CD14-positive monocyte (primary cell): ENCODE results near the gene UNG. TPM values are rescaled to one million over a fixed set of nuclear protein-coding genes. Genes with fewer than 3 reads are reported as not detected.

Experiments used
- DNase-seq, 3 donors: peaks; one replicate each; pipeline ENCODE4 v3.0.0-alpha.2; 2011 to 2022
- H2AFZ ChIP-seq: 2 replicates; pipeline ENCODE4 v1.6.0; 2012; ENCODE audit warnings: mild to moderate bottlenecking, low read depth, low read length, inconsistent platforms; ENCODE audit not compliant: insufficient read depth, poor library complexity, severe bottlenecking
- H3K27ac ChIP-seq, 2 donors: 1 replicate in 1 of 2; 2 replicates in 1 of 2; pipeline ENCODE4 v1.5.1; 2012 to 2013; ENCODE audit warnings: low read length in 2 of 2, control low read depth in 1 of 2, inconsistent platforms in 1 of 2, low read depth in 1 of 2, mild to moderate bottlenecking in 1 of 2
- H3K27me3 ChIP-seq, 2 donors: one replicate each; pipeline versions ENCODE4 v1.6.0 to v1.6.1; 2011 to 2013; ENCODE audit warnings: low read length in 2 of 2; ENCODE audit not compliant: control insufficient read depth in 2 of 2, insufficient read depth in 2 of 2
- H3K36me3 ChIP-seq, 2 donors: replicated peaks in 1 of 2; 1 replicate in 1 of 2; 2 replicates in 1 of 2; pipeline versions ENCODE4 v1.5.1 to v1.6.1; 2012 to 2013; ENCODE audit warnings: low read length in 2 of 2, control low read depth in 1 of 2, inconsistent platforms in 1 of 2, mild to moderate bottlenecking in 1 of 2; ENCODE audit not compliant: insufficient read depth in 2 of 2, control insufficient read depth in 1 of 2
- H3K4me1 ChIP-seq, 2 donors: 1 replicate in 1 of 2; 2 replicates in 1 of 2; pipeline versions ENCODE4 v1.5.1 to v1.6.1; 2012 to 2013; ENCODE audit warnings: low read length in 2 of 2, control low read depth in 1 of 2, inconsistent platforms in 1 of 2, mild to moderate bottlenecking in 1 of 2, moderate library complexity in 1 of 2; ENCODE audit not compliant: insufficient read depth in 2 of 2, control insufficient read depth in 1 of 2
- H3K4me2 ChIP-seq: replicated peaks from 2 replicates; pipeline ENCODE3; 2012; ENCODE audit warnings: low read length, moderate library complexity, mild to moderate bottlenecking; ENCODE audit not compliant: poor library complexity, severe bottlenecking; ENCODE audit errors: extremely low read depth
- H3K4me3 ChIP-seq, 3 experiments: fragments of 200-600 bp in 1 of 3; sonication (generic) in 1 of 3; replicated peaks in 1 of 3; 1 replicate in 2 of 3; 2 replicates in 1 of 3; pipeline ENCODE4 v1.5.1; 2011 to 2013; ENCODE audit warnings: low read length in 3 of 3, mild to moderate bottlenecking in 3 of 3, control low read depth in 2 of 3, low read depth in 2 of 3, inconsistent platforms in 1 of 3, moderate library complexity in 1 of 3
- H3K79me2 ChIP-seq: 2 replicates; pipeline ENCODE4 v1.6.0; 2012; ENCODE audit warnings: mild to moderate bottlenecking, control low read depth, inconsistent platforms, low read length, moderate library complexity; ENCODE audit not compliant: insufficient read depth
- H3K9ac ChIP-seq: 2 replicates; pipeline ENCODE4 v1.6.0; 2017; ENCODE audit warnings: low read length, mild to moderate bottlenecking; ENCODE audit not compliant: insufficient read depth, poor library complexity, severe bottlenecking
- H3K9me3 ChIP-seq, 2 donors: replicated peaks in 1 of 2; 1 replicate in 1 of 2; 2 replicates in 1 of 2; pipeline versions ENCODE4 v1.5.1 to v1.6.1; 2012 to 2013; ENCODE audit warnings: low read length in 2 of 2, control low read depth in 1 of 2; ENCODE audit not compliant: control insufficient read depth in 1 of 2, insufficient read depth in 1 of 2
- H4K20me1 ChIP-seq: 2 replicates; pipeline ENCODE4 v1.6.0; 2012; ENCODE audit warnings: mild to moderate bottlenecking, low read length, control low read depth, moderate library complexity; ENCODE audit not compliant: insufficient read depth
- H3K27ac Mint-ChIP-seq, 7 donors: one replicate each; pipeline ENCODE4 v1.8.0; 2020; ENCODE audit warnings: mild to moderate bottlenecking in 7 of 7, mixed read lengths in 7 of 7, moderate library complexity in 6 of 7, inconsistent platforms in 2 of 7
- H3K27me3 Mint-ChIP-seq, 3 donors: one replicate each; pipeline ENCODE4 v1.8.0; 2021 to 2022; ENCODE audit warnings: low read depth in 3 of 3, mild to moderate bottlenecking in 3 of 3, mixed read lengths in 3 of 3, moderate library complexity in 3 of 3, inconsistent platforms in 1 of 3
- H3K36me3 Mint-ChIP-seq, 2 donors: one replicate each; pipeline ENCODE4 v1.8.0; 2020; ENCODE audit warnings: mixed read lengths in 2 of 2, inconsistent platforms in 1 of 2, mild to moderate bottlenecking in 1 of 2
- H3K4me1 Mint-ChIP-seq: one replicate; pipeline ENCODE4 v1.8.0; 2020; ENCODE audit warnings: mild to moderate bottlenecking, mixed read lengths
- H3K4me3 Mint-ChIP-seq, 2 donors: one replicate each; pipeline ENCODE4 v1.8.0; 2020; ENCODE audit warnings: mild to moderate bottlenecking in 2 of 2, mixed read lengths in 2 of 2, moderate library complexity in 1 of 2
- H3K9me3 Mint-ChIP-seq, 7 donors: one replicate each; pipeline ENCODE4 v1.8.0; 2020 to 2022; ENCODE audit warnings: mixed read lengths in 7 of 7, mild to moderate bottlenecking in 6 of 7, moderate library complexity in 6 of 7, inconsistent platforms in 2 of 7
- CTCF ChIP-seq: fragments of 200-600 bp; IDR thresholded peaks from one replicate; pipeline ENCODE4 v1.8.0; 2022; ENCODE audit warnings: antibody characterized with exemption, mild to moderate bottlenecking
- WGBS: methylation state at CpG from one replicate; pipeline ENCODE4 v1.1.5; 2013; ENCODE audit warnings: missing lambda C conversion rate; ENCODE audit not compliant: insufficient coverage; 5-methylcytosine and 5-hydroxymethylcytosine counted together
- intact Hi-C, 2 donors: fragments of 100-400 bp; cut with micrococcal nuclease; formaldehyde crosslinking; loops; one replicate each; pipeline versions ENCODE4 v1.15.0 to v1.15.1; 2023
- polyA plus RNA-seq, 3 donors: library from polyadenylated mRNA; depleted of rRNA in 1 of 3; unstranded in 2 of 3; stranded (reverse) in 1 of 3; fragments of 300-500 nt in 2 of 3; fragments of >200 nt in 1 of 3; fragmentation: Illumina TruSeq in 2 of 3; gene quantifications; 1 replicate in 2 of 3; 2 replicates in 1 of 3; pipeline ENCODE4 v1.2.3, GENCODE V29; 2012 to 2021

The UNG gene
- polyA plus RNA-seq, 3 donors = 1.1 to 2.1 (median 2.0) TPM

- Mint-ChIP-seq H3K27me3 (peaks cover 0 to 3% (median 2%) of the 10 kb centered on the region in 3 donors), H3K9me3 (peaks cover 0 to 1% (median 0%) of the 10 kb centered on the region in 7 donors), H3K36me3 (peaks cover 6 to 13% of the 10 kb centered on the region in 2 donors), H3K27ac (peak overlapping the region in 2 of 7 donors; percentile 51 to 64), H3K4me1 (peaks cover 22% of the 10 kb centered on the region), H3K4me3 (no peak overlapping the region)
- Histone ChIP-seq H3K4me2 (no peak overlapping the region), H3K9me3 (no peaks in the 10 kb centered on the region), H3K27ac (no peak overlapping the region), H3K9ac (no peak overlapping the region), H3K4me3 (no peak overlapping the region), H3K36me3 (peaks cover 0 to 10% of the 10 kb centered on the region in 2 donors), H3K79me2 (no peaks in the 10 kb centered on the region), H2AFZ (no peak overlapping the region), H3K4me1 (peaks cover 6 to 12% of the 10 kb centered on the region in 2 donors), H4K20me1 (no peaks in the 10 kb centered on the region), H3K27me3 (no peaks in the 10 kb centered on the region)
- TF ChIP-seq CTCF = no peak
- WGBS = 78% methylated on average over 2 of the region's 11 CpGs
- no peak for DNase-seq
- intact Hi-C loops = loop anchor here (5.0 kb wide), 2 partner anchors 279 to 284 kb away; no protein-coding TSS in a partner anchor
Observed at GRCh38 chr12:109112720-109113465, 15.5 kb downstream of the UNG start.

GRCh38 chr12:109113661-109114321, 16.4 kb downstream of the UNG start:
- no peak overlapping the region for H2AFZ ChIP-seq
- WGBS = 88% methylated on average over 1 of the region's 5 CpGs
- no peak overlapping the region for H3K27ac ChIP-seq
- peaks cover 0 to 3% (median 0%) of the 10 kb centered on the region in 3 donors for H3K27me3 Mint-ChIP-seq
- H3K9me3 ChIP-seq = no peaks in the 10 kb centered on the region
- H3K4me1 ChIP-seq = peaks cover 6 to 12% of the 10 kb centered on the region in 2 donors
- intact Hi-C loops = loop anchor here (5.0 kb wide), 2 partner anchors 279 to 284 kb away; no protein-coding TSS in a partner anchor
- H4K20me1 ChIP-seq = no peaks in the 10 kb centered on the region
- H3K36me3 ChIP-seq = peaks cover 0 to 4% of the 10 kb centered on the region in 2 donors
- H3K27ac Mint-ChIP-seq = no peak overlapping the region
- H3K9ac ChIP-seq = no peak overlapping the region
- no peak overlapping the region for H3K4me3 Mint-ChIP-seq
- TF ChIP-seq CTCF = no peak
- H3K4me3 ChIP-seq = no peak overlapping the region
- H3K27me3 ChIP-seq = no peaks in the 10 kb centered on the region
- H3K4me1 Mint-ChIP-seq = peaks cover 22% of the 10 kb centered on the region
- H3K9me3 Mint-ChIP-seq = peaks cover 0 to 1% (median 0%) of the 10 kb centered on the region in 7 donors
- H3K79me2 ChIP-seq = no peaks in the 10 kb centered on the region
- H3K36me3 Mint-ChIP-seq = peaks cover 4 to 9% of the 10 kb centered on the region in 2 donors
- no peak for DNase-seq
- no peak overlapping the region for H3K4me2 ChIP-seq
